Activated naive CD8-positive, alpha-beta T cell treated with anti-CD3 and anti-CD28 coated beads, Interleukin-2, amount 10 ng/mL, durations not matched to agents 7 days and 5 days (primary cell): ENCODE results near the gene LRRC74B. TPM values are rescaled to one million over a fixed set of nuclear protein-coding genes. Genes with fewer than 3 reads are reported as not detected.

Experiments
- ATAC-seq: fragments of 150-1000 bp; cut with Tn5 transposase; one replicate; pipeline ENCODE4 v1.10.0; 2021; ENCODE audit warnings: low read depth, moderate library complexity
- POLR2A ChIA-PET: fragments of 350-600 bp; sonication (Branson Sonifier 250); formaldehyde crosslinking; loops from one replicate; lab custom pipeline; 2021; ENCODE audit warnings: antibody characterized with exemption; lab: Charles Lee
- DNase-seq: peaks from one replicate; pipeline ENCODE4 v3.0.0; 2021
- H3K27ac Mint-ChIP-seq: one replicate; pipeline ENCODE4 v1.8.0; 2022; ENCODE audit warnings: mild to moderate bottlenecking, mixed read lengths
- H3K27me3 Mint-ChIP-seq: one replicate; pipeline ENCODE4 v1.8.0; 2022; ENCODE audit warnings: mild to moderate bottlenecking, moderate library complexity, mixed read lengths
- H3K36me3 Mint-ChIP-seq: one replicate; pipeline ENCODE4 v1.8.0; 2021; ENCODE audit warnings: mild to moderate bottlenecking, mixed read lengths
- H3K4me1 Mint-ChIP-seq: one replicate; pipeline ENCODE4 v1.8.0; 2021; ENCODE audit warnings: mixed read lengths
- H3K4me3 Mint-ChIP-seq: one replicate; pipeline ENCODE4 v1.8.0; 2022; ENCODE audit warnings: mild to moderate bottlenecking, moderate library complexity, mixed read lengths
- H3K9me3 Mint-ChIP-seq: one replicate; pipeline ENCODE4 v1.8.0; 2021; ENCODE audit warnings: mixed read lengths
- microRNA-seq: library from miRNA; unstranded; fragments of <30 nt; microRNA quantifications from one replicate; pipeline ENCODE4 v1.2.0, GENCODE V29; 2022
- total RNA-seq, 2 experiments: library from RNA; stranded (reverse); gene quantifications; one replicate each; pipeline ENCODE4 v1.2.3, GENCODE V29; 2021

The LRRC74B gene
- total RNA-seq, 2 experiments from 2014 or later = not detected

GRCh38 chr22:21106000-21106399 is 60.3 kb downstream of the LRRC74B start:
- ATAC-seq = no peak
- Mint-ChIP-seq H3K4me3 (no peak overlapping the region), H3K27ac (no peak overlapping the region), H3K9me3 (no peaks in the 10 kb centered on the region), H3K27me3 (peaks cover 35% of the 10 kb centered on the region), H3K36me3 (no peaks in the 10 kb centered on the region), H3K4me1 (peaks cover 8% of the 10 kb centered on the region)
- no peak for DNase-seq
- POLR2A ChIA-PET = no interaction called here

- H3K27me3 Mint-ChIP-seq = peaks cover 29% of the 10 kb centered on the region
- H3K36me3 Mint-ChIP-seq = no peaks in the 10 kb centered on the region
- no peaks in the 10 kb centered on the region for H3K4me1 Mint-ChIP-seq
- DNase-seq (no peak), ATAC-seq (no peak)
- no peak overlapping the region for H3K27ac Mint-ChIP-seq
- H3K9me3 Mint-ChIP-seq = no peaks in the 10 kb centered on the region
- no peak overlapping the region for H3K4me3 Mint-ChIP-seq
- POLR2A ChIA-PET = no interaction called here
These were observed 62.8 kb downstream of the LRRC74B start for GRCh38 chr22:21108379-21109115.

Small RNAs within 50 kb of the gene (microRNA-seq; reads per million reads assigned to microRNA genes)
- not detected for gene MIR649

Other genes starting within 250 kb of the LRRC74B start
- 100 to 1,000 TPM; 100 to 106 TPM for gene PI4KA, start 187.1 kb upstream of the LRRC74B start, total RNA-seq
- 10 to 100 TPM; 29.7 to 32.5 TPM for gene SNAP29, start 186.9 kb upstream of the LRRC74B start, total RNA-seq
- 10 to 100 TPM; 91.0 to 92.9 TPM for gene CRKL, start 128.5 kb upstream of the LRRC74B start, total RNA-seq
- gene AIFM3, start 78.7 kb upstream of the LRRC74B start, total RNA-seq = under 1 TPM; 0.37 to 0.94 TPM
- gene LZTR1, start 63.6 kb upstream of the LRRC74B start, total RNA-seq = 10 to 100 TPM; 80.1 to 80.9 TPM
- gene THAP7, start 43.8 kb upstream of the LRRC74B start, total RNA-seq = 10 to 100 TPM; 33.6 to 33.8 TPM
- gene P2RX6, start 30.8 kb upstream of the LRRC74B start, total RNA-seq = 1 to 10 TPM in 1 of 2 experiments, under 1 TPM in 1; 0.82 to 1.9 TPM
- 1 to 10 TPM in 1 of 2 experiments, under 1 TPM in 1; 0.79 to 1.2 TPM for gene SLC7A4, start 13.4 kb upstream of the LRRC74B start, total RNA-seq